Measurements from ENCODE around the gene ZNF837. TPM values are rescaled to one million over a fixed set of nuclear protein-coding genes. Genes with fewer than 3 reads are reported as not detected.

The ZNF837 gene
- total RNA-seq, 1 experiment from 2014 or later: 4.9 TPM

GRCh38 chr19:58335630-58336029 lies 45.2 kb downstream of the ZNF837 start:
- Mint-ChIP-seq H3K27me3 (ENCODE audit: low read depth) (no peaks in the 10 kb centered on the region), H3K4me1 (no peaks in the 10 kb centered on the region), H3K9me3 (peaks cover 3% of the 10 kb centered on the region; the same call in 1 of the 2 replicates), H3K4me3 (no peak overlapping the region), H3K36me3 (peaks cover 24% of the 10 kb centered on the region), H3K27ac (no peak overlapping the region)
- ATAC-seq: no peak
- ChIA-PET POLR2A (interaction anchor here (0.6 kb wide), 1 partner anchor 36 kb away, joined by 4 read pairs; no protein-coding TSS in a partner anchor), CTCF (no interaction called here)
- no peak for DNase-seq (ENCODE audit: low spot score)
- TF ChIP-seq FOXJ3 (CRISPR knock-in tag; IDR thresholded peaks at IDR 0.05; ENCODE audit: borderline replicate concordance): no peak
- no peak for TF ChIP-seq E2F1 (CRISPR knock-in tag; IDR thresholded peaks at IDR 0.05)
- TF ChIP-seq ZNF281 (CRISPR knock-in tag; IDR thresholded peaks at IDR 0.05): no peak
- TF ChIP-seq ZMAT4 (CRISPR knock-in tag; IDR thresholded peaks at IDR 0.05): no peak
- TF ChIP-seq ESRRA (CRISPR knock-in tag; IDR thresholded peaks at IDR 0.05; ENCODE audit: borderline replicate concordance): no peak
- no peak for TF ChIP-seq ARID4B (CRISPR knock-in tag; IDR thresholded peaks at IDR 0.05; ENCODE audit: borderline replicate concordance)

GRCh38 chr19:58334691-58335249 lies 46.1 kb downstream of the ZNF837 start:
- Mint-ChIP-seq H3K36me3 (peaks cover 21% of the 10 kb centered on the region), H3K4me3 (no peak overlapping the region)
- TF ChIP-seq TP53 (CRISPR knock-in tag; IDR thresholded peaks at IDR 0.05): no peak
- no peak for TF ChIP-seq NFE2L1 (CRISPR knock-in tag; IDR thresholded peaks at IDR 0.05)
- no peak for TF ChIP-seq TCF7 (CRISPR knock-in tag; IDR thresholded peaks at IDR 0.05; ENCODE audit: low read depth)
- TF ChIP-seq ZNF232 (CRISPR knock-in tag; IDR thresholded peaks at IDR 0.05): no peak
- TF ChIP-seq ZNF512 (CRISPR knock-in tag; IDR thresholded peaks at IDR 0.05; ENCODE audit: borderline replicate concordance): no peak
- TF ChIP-seq SOX15 (CRISPR knock-in tag; IDR thresholded peaks at IDR 0.05): no peak
- TF ChIP-seq NFATC4 (CRISPR knock-in tag; IDR thresholded peaks at IDR 0.05): no peak
- no peak for TF ChIP-seq NR1H2 (CRISPR knock-in tag; IDR thresholded peaks at IDR 0.05)
- TF ChIP-seq ESRRA (CRISPR knock-in tag; IDR thresholded peaks at IDR 0.05; ENCODE audit: borderline replicate concordance): no peak
- TF ChIP-seq MXD4 (CRISPR knock-in tag; IDR thresholded peaks at IDR 0.05; ENCODE audit: borderline replicate concordance): no peak
- no peak for TF ChIP-seq ZNF138 (CRISPR knock-in tag; conservative IDR thresholded peaks at IDR 0.05)
- TF ChIP-seq CREB1 (CRISPR knock-in tag; IDR thresholded peaks at IDR 0.05): no peak
- no peak for TF ChIP-seq ZBTB43 (CRISPR knock-in tag; IDR thresholded peaks at IDR 0.05)
- no peak for TF ChIP-seq JUN (CRISPR knock-in tag; IDR thresholded peaks at IDR 0.05)
- no peak for TF ChIP-seq ATF2 (CRISPR knock-in tag; IDR thresholded peaks at IDR 0.05; ENCODE audit: borderline replicate concordance, low read depth)

More at GRCh38 chr19:58334691-58335249, 46.1 kb downstream of the ZNF837 start:
- H3K27me3 Mint-ChIP-seq (ENCODE audit: low read depth): no peaks in the 10 kb centered on the region
- H3K4me1 Mint-ChIP-seq: no peaks in the 10 kb centered on the region
- peaks cover 3% of the 10 kb centered on the region; the same call in 1 of the 2 replicates for H3K9me3 Mint-ChIP-seq
- POLR2A ChIA-PET: no interaction called here
- H3K27ac Mint-ChIP-seq: no peak overlapping the region
- ATAC-seq (no peak), DNase-seq (ENCODE audit: low spot score) (no peak)
- CTCF ChIA-PET: no interaction called here
